ENCODE data around the gene PHOSPHO1.

PHOSPHO1 gene

GRCh38 chr17:49241692-49242397 lies 11.3 kb upstream of the PHOSPHO1 start:
- no peak for DNase-seq

- DNase-seq: no peak
Observed at GRCh38 chr17:49241040-49241439, 10.5 kb upstream of the PHOSPHO1 start.

GRCh38 chr17:49240619-49241018 lies 10.0 kb upstream of the PHOSPHO1 start:
- DNase-seq: no peak

DNA sequence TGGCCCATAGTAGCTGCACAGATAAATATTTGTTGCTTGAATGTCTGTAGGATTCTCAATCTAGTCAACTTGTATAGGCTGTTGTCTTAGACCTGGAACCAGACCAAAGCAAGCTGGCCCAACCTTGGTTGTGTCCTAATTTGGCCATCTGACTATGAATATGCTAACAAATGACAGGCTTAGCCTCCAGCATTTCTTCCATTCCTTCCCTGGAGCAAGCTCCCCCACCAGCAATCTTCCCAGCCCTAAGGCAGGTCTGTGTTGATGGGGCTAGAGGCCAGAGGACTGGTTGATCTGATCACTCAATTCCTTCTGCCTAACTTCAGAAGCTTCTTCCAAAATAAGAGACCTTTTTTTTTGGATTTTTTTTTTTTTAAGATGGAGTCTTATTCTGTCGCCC lies 9.4 kb upstream of the PHOSPHO1 start:
- no peak for DNase-seq

GRCh38 chr17:49235896-49236295 lies 5.3 kb upstream of the PHOSPHO1 start:
- DNase-seq: no peak

GRCh38 chr17:49234509-49235080 lies 4.0 kb upstream of the PHOSPHO1 start:
- DNase-seq: no peak

GRCh38 chr17:49231563-49231894 lies 942 bp upstream of the PHOSPHO1 start:
- DNase-seq: no peak

- DNase-seq: no peak
Observed at GRCh38 chr17:49229805-49230600, 584 bp downstream of the PHOSPHO1 start.

- DNase-seq: no peak
Observed at GRCh38 chr17:49229076-49229804, 1.3 kb downstream of the PHOSPHO1 start.

DNA sequence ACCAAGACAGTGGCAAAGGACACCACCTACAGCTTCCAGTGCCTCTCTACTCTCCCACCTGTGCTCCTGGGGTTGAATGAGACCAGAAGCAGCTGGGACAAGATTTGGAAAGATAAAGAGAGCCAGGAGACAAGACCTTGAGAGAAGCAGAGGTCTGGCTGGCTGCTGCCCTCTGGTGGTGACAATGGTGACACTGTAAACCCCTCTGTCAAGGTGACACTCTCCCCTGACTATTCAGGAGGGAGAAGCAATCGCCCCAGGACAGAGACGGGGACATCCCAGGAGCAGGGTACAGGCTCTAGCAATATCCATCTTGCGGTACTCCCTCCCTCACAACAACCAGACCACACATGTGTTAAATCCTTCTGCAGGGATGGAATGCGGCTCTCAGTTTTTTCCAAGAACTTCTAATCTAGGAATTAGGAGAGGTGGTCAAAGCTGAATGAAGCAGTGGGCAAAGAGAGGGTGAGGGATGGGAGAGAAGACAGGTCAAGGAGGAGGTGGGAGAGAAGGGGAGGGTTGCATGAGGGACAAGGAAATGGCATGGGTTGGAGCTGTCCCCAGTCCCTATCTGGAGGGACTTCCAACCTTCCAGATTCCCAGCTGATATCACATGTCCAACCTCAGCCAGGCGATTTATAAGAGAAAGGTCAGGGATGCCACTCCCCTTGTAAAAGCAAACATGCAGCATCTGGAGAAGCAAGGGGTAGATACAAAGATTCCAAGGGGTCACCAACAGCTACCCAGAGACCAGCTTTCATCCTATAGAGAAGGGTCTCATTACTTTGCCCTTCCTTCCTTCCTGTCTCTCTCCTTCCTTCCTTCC lies 2.9 kb downstream of the PHOSPHO1 start:
- peak; percentile 80 for DNase-seq

GRCh38 chr17:49226771-49227435 lies 3.7 kb downstream of the PHOSPHO1 start:
- DNase-seq: no peak

GRCh38 chr17:49225554-49226236 lies 4.9 kb downstream of the PHOSPHO1 start:
- DNase-seq: no peak

GRCh38 chr17:49224997-49225337 lies 5.6 kb downstream of the PHOSPHO1 start:
- DNase-seq: no peak

DNA sequence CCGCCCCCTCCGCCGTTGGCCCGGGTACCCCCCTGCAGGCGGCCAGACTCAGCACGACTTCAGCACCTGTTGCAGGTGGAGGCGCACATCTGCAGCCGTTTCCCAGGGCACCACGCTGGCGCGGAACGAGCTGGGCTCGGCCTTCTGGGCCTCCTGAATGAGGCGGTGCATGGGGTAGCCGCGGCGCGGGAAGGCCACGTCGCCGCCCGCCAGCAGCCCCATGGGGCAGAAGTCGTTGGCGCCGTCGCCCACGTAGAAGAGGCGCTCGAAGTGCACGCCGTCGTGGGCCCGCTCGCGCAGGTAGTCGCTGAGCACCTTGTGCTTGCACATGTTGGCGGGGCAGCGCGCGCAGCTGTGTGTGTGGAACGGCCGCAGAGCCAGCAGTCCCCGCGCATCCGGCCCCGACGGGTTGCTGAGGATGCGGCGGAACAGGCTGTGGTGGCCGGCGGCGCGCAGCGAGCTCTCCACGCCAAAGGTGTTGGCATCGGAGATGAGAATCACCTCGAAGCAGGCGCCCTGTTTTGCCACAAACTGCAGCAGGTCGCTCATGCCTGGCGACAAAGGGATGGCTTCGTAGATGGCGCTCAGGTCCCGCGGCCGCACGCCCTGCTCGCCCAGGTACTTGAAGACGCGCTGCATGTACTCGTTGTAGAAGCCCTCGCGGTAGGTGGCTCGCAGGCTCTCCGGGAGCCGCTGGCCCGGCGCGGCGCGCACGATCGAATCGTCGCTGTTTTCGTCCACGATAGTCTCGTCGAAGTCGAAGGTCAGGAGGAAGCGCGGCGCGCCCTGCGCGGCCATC lies 6.2 kb downstream of the PHOSPHO1 start:
- peak; percentile 55 for DNase-seq

- peak; percentile 73 for DNase-seq
Observed at GRCh38 chr17:49223517-49224197, 6.9 kb downstream of the PHOSPHO1 start.

GRCh38 chr17:49223168-49223516 lies 7.4 kb downstream of the PHOSPHO1 start:
- DNase-seq: no peak

- no peak for DNase-seq
Observed at GRCh38 chr17:49219987-49220386, 10.6 kb downstream of the PHOSPHO1 start.

DNA sequence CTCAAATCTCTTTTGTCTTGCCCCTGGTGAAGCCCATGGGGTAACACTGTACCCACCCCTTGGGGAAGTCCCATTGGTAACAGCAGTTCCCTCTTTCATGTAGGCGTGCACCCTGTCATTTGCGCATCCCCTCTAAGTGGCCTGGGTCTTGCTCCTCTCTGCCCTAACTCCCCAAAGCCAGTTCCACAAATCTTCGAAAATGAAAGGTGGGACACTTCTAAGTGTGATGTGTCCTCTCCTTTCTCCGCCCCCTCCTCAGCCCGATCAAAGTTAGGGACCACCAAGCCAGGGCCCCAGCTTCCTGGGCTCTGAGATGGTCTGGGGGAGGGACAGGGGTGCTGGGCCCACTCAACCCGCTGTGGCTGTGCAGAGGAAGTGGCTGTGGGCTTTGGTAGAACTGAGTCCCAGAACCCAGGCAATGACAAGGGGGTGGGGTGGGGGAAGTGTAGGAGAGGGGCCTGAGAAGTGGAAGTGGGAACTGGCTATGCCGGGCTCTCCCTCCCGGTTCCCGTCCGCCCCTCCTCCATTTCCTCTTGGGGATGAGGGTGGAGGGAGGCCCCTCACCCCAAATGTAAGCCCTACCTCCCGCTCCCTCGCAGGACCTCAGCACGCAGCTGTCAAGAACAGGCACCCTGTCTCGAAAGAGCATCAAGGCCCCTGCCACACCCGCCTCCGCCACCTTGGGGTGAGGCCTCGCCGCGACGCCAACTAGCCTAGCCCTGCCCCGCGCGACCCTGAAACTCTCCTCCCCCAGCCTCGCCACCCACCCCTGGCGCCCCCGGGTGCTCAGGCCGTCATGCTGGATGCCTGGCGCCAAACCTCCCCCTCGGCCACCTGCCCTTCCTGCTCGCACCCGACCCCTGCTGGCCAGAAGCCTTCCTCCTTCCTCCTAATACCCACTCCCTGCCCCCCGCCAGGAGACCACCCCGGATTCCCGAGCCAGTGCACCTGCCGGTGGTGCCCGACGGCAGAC lies 11.4 kb downstream of the PHOSPHO1 start:
- DNase-seq: peak; percentile 20
